Nephron progenitor cell (in vitro differentiated cells): ENCODE measurements around the gene SRRM5.
"Not testable (repeated sequence)": the region's sequence is repeated elsewhere in the genome, so short reads cannot be mapped to it uniquely, and the experiment has no call there.

ENCODE experiments used
- DNase-seq: peaks from one replicate; pipeline ENCODE4 v3.0.0; 2021
- H3K27ac Mint-ChIP-seq: 2 replicates; pipeline ENCODE4 v1.8.0; 2021; ENCODE audit warnings: mild to moderate bottlenecking, moderate library complexity, mixed read lengths
- H3K27me3 Mint-ChIP-seq: 2 replicates; pipeline ENCODE4 v1.8.0; 2021; ENCODE audit warnings: mild to moderate bottlenecking, low read depth, mixed read lengths; ENCODE audit not compliant: poor library complexity
- H3K36me3 Mint-ChIP-seq: 2 replicates; pipeline ENCODE4 v1.8.0; 2021; ENCODE audit warnings: low read depth, mixed read lengths
- H3K4me1 Mint-ChIP-seq: 2 replicates; pipeline ENCODE4 v1.8.0; 2021; ENCODE audit warnings: mixed read lengths
- H3K4me3 Mint-ChIP-seq: 2 replicates; pipeline ENCODE4 v1.8.0; 2021; ENCODE audit warnings: mild to moderate bottlenecking, moderate library complexity, mixed read lengths
- H3K9me3 Mint-ChIP-seq: 2 replicates; pipeline ENCODE4 v1.8.0; 2021; ENCODE audit warnings: mild to moderate bottlenecking, moderate library complexity, mixed read lengths
- TF ChIP-seq, protein P1 (sequence below): fragments of 200-600 bp; sonication (generic); IDR thresholded peaks from 2 replicates; pipeline ENCODE4 v1.5.0; 2021; ENCODE audit warnings: antibody characterized with exemption

The SRRM5 gene

GRCh38 chr19:43634872-43635560 lies 23.1 kb downstream of the SRRM5 start:
- peak overlapping the region; percentile 82 for H3K27ac Mint-ChIP-seq
- H3K9me3 Mint-ChIP-seq, result no peaks in the 10 kb centered on the region
- peaks cover 38% of the 10 kb centered on the region for H3K4me1 Mint-ChIP-seq
- H3K27me3 Mint-ChIP-seq, result peaks cover 40% of the 10 kb centered on the region
- H3K4me3 Mint-ChIP-seq, result peak overlapping the region; percentile 82
- DNase-seq, result peak; percentile 52
- TF ChIP-seq, protein P1, sequence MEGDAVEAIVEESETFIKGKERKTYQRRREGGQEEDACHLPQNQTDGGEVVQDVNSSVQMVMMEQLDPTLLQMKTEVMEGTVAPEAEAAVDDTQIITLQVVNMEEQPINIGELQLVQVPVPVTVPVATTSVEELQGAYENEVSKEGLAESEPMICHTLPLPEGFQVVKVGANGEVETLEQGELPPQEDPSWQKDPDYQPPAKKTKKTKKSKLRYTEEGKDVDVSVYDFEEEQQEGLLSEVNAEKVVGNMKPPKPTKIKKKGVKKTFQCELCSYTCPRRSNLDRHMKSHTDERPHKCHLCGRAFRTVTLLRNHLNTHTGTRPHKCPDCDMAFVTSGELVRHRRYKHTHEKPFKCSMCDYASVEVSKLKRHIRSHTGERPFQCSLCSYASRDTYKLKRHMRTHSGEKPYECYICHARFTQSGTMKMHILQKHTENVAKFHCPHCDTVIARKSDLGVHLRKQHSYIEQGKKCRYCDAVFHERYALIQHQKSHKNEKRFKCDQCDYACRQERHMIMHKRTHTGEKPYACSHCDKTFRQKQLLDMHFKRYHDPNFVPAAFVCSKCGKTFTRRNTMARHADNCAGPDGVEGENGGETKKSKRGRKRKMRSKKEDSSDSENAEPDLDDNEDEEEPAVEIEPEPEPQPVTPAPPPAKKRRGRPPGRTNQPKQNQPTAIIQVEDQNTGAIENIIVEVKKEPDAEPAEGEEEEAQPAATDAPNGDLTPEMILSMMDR, result no peak
- peaks cover 4% of the 10 kb centered on the region for H3K36me3 Mint-ChIP-seq

GRCh38 chr19:43635561-43635940 lies 23.7 kb downstream of the SRRM5 start:
- peak; percentile 49 for DNase-seq
- H3K36me3 Mint-ChIP-seq, H3K9me3 Mint-ChIP-seq: not testable (repeated sequence)
- Mint-ChIP-seq H3K27me3 (peaks cover 41% of the 10 kb centered on the region), H3K27ac (peak overlapping the region; percentile 82), H3K4me1 (peaks cover 38% of the 10 kb centered on the region), H3K4me3 (peak overlapping the region; percentile 82)

DNA sequence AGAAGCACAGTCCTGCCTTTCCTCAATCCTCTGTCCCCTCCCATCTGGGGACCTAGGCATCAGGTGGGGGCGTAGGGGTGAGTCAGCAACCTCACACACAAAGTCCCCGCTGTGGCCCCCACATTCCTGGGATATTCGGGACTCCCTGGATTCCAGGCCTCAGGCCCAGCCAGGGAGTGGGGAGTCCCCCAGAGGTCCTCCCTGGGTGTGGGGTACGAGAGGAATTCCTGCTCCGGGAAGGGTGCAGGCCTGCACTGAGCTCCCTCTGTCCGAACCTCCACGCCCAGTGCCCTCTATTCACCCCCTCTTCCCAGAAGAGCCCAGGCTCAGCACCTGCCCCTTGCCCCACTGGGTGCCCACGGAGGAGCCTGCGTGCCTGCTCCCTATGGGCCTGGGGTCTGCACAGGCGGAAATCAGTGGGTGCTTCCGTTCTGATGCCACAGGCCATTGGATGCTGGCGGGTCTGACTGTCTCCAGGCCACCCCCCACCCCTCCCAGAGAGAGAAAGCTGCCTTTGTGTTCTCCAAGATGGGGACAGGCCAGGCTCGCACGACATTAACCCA lies 24.3 kb downstream of the SRRM5 start:
- H3K4me3 Mint-ChIP-seq, result no peak overlapping the region
- no peak for DNase-seq
- H3K36me3 Mint-ChIP-seq, result peaks cover 4% of the 10 kb centered on the region
- H3K4me1 Mint-ChIP-seq, result peaks cover 40% of the 10 kb centered on the region
- no peak overlapping the region for H3K27ac Mint-ChIP-seq
- H3K27me3 Mint-ChIP-seq, result peaks cover 48% of the 10 kb centered on the region
- H3K9me3 Mint-ChIP-seq, result peaks cover 1% of the 10 kb centered on the region
- TF ChIP-seq, protein P1, result no peak

GRCh38 chr19:43638214-43638994 lies 26.5 kb downstream of the SRRM5 start:
- H3K4me1 Mint-ChIP-seq, result peaks cover 44% of the 10 kb centered on the region
- peak overlapping the region; percentile 95 for H3K4me3 Mint-ChIP-seq
- H3K36me3 Mint-ChIP-seq, result peaks cover 4% of the 10 kb centered on the region
- peaks cover 5% of the 10 kb centered on the region for H3K9me3 Mint-ChIP-seq
- peaks cover 59% of the 10 kb centered on the region for H3K27me3 Mint-ChIP-seq
- H3K27ac Mint-ChIP-seq, result no peak overlapping the region
- TF ChIP-seq, protein P1, result no peak
- DNase-seq, result no peak

DNA sequence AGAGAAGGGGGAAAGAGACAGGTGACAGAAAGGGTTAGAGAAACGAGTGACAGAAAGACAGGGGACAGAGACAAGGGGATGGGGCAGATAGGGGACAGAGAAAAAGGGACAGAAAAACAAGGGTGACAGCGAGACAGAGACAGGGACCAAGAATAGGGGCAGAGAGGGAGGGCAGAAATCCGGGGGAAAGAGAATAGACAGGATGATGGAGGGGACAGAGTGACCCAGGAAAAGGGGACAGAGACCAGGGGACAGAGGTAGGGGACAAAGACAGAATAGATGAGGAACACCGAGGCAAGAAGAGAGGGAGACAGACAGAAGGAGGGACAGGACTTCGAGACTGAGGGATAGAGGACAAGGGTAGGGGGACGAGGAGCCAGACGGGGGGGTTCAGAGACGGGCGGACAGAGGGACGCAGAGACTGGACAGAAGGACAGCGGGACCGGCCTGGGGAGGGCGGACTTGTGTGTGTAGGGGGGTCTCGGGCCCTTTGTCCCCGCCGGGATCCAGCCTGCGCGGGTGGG lies 27.2 kb downstream of the SRRM5 start:
- H3K27me3 Mint-ChIP-seq, result peaks cover 63% of the 10 kb centered on the region
- H3K9me3 Mint-ChIP-seq, result peaks cover 5% of the 10 kb centered on the region
- TF ChIP-seq, protein P1, result no peak
- peaks cover 44% of the 10 kb centered on the region for H3K4me1 Mint-ChIP-seq
- no peak overlapping the region for H3K27ac Mint-ChIP-seq
- H3K4me3 Mint-ChIP-seq, result peak overlapping the region; percentile 95
- DNase-seq, result no peak
- H3K36me3 Mint-ChIP-seq, result peaks cover 4% of the 10 kb centered on the region
